NCI-H524 (cell line): Measurements from ENCODE around the gene STIM2.
"Not testable (repeated sequence)": the region's sequence is repeated elsewhere in the genome, so short reads cannot be mapped to it uniquely, and the experiment has no call there.

Experiments used
- DNase-seq, 2 experiments: peaks; one replicate each; lab custom pipeline; 2025; lab: John Stamatoyannopoulos, UW

STIM2 gene

DNA sequence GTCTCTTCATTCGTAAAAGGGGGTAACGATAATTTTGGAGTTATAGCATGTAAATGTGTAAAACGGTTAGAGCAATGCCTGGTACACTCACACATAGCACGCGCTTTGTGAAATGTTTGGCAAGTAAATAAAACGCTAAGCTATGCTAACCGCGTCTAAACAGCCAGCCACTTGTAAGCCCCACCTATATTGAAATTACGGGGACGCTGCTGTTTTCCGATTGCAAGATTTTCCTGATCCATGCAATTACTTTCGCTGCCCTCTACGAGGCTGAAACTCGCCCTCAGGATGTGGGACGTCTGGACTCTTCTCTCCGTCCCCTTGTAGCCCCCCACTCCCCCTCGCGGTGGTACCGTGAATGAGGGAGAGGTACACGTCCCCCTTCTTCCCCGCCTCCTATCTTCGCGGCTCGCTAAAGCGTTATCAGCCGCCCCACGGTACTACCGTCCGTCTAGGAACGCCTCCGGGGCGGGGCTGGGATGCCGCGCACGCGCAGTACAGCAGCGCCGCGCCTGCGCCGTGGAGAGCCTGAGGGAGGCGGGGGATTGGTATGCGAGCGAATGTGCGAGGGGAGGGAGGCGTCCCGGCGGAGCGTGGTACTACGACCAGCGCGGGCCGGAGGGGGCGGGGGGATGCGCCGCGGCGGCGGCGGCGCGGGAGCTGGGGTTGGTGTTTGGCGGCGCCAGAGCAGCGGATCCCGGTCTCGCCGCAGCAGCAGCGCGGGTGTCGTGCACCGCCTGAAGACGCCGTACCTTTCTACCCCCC lies at the start of gene STIM2:
TSS of gene STIM2 (plus strand) at position 685 of the 765 bp plus-strand sequence.
- DNase-seq, result peak; percentile 97 to 98

DNA sequence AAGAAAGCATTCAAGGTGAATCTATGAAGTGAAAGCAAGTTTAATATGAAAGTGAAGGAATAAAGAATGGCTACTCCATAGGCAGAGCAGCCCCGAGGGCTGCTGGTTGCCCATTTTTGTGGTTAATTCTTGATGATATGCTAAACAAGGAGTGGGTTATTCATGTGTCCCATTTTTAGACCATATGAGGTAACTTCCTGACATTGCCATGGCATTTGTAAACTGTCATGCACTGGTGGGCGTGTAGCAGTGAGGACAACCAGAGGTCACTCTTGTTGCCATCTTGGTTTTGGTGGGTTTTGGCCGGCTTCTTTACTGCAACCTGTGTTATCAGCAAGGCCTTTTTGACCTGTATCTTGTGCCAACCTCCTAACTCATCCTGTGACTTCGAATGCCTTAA lies 49.1 kb upstream of the STIM2 start:
- not testable (repeated sequence) for DNase-seq

GRCh38 chr4:26812049-26812714 lies 48.5 kb upstream of the STIM2 start:
- no peak for DNase-seq

DNA sequence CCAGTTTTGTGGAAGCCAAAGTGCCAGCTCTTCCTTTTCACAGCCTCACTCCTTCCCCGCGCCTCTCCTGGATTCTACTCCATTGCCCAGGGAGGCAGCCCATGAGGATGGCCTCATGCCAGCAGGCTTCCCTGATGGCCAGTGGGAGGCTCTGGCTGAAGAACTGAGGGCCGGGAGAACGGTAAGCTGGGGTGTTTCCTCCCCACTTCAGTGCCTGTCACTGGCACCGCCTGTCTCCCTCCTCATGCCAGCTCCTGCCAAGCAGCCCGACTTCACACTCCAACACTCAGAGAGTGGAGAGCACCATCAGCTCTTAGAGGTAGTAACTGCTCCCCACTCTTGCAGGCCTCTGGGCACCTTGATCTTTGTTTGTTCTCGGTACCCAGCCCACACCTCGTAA lies 46.9 kb upstream of the STIM2 start:
- no peak for DNase-seq

GRCh38 chr4:26815199-26815598 lies 45.4 kb upstream of the STIM2 start:
- no peak for DNase-seq

DNA sequence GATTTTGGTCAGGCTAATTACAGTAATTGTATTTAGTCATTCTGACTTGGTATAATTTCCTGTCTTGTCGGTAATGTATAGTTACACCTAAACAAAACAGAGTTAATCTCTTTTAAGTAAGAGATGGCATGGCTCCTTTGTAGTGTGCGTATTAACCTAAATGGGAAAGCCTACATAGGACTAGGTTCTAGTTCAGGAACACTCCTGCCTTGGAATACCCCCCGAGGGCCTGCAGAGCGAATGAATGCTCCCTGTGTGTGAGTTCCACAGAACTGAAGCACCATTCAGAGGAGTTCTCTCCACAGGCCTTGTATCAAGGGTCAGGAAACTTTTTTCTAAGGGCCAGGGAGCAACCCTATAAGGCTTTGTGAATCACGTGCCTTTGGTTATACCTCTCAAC lies 44.9 kb upstream of the STIM2 start:
- DNase-seq, result no peak

DNA sequence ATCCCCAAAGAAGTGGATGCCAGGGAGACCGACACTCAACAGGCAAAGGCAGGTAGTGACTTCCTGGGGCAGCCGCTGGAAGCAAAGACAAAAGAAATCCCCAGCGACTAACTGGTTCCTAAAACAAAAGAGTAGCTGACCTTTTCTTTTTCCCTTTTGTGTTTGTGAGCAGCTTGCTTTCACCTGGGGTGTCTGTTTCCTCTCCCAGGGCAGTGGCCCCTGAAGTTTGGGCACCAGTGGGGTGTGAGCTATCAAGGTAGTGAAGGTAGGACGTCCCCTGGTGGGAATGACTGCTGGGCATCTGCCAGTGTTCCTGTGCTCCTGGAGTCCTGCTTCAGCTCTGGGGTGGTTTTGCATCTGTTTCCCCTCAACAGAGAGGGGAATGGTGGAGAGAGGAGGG lies 41.6 kb upstream of the STIM2 start:
- DNase-seq, result no peak

DNA sequence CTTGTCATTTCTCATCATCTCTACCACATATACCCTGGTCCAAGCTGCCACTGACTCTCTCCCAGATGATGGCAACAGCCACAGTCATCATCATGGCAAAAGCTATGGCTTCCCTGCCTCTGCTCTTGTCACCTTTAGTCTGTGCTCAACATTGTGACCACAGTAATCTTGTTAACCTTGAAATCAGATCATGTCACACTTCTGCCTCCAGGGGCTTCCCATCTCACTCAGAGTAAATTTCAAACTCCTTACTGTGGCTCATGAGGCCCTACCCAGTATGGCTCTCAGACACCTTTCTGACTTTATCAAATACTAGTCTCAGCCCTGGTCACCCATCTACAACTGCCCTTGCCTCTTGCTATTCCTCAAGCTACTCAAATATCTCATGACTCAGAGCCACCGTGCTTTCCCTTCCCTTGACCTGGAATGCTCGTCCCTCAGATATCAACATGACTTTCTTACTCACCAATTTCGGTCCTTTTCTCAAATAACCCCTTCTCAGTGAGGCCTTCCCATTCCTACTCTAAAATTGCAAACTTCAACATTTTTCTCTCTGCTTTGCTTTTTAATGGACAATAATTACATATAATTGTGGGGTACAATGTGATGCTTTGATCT lies 41.1 kb upstream of the STIM2 start:
- no peak for DNase-seq

DNA sequence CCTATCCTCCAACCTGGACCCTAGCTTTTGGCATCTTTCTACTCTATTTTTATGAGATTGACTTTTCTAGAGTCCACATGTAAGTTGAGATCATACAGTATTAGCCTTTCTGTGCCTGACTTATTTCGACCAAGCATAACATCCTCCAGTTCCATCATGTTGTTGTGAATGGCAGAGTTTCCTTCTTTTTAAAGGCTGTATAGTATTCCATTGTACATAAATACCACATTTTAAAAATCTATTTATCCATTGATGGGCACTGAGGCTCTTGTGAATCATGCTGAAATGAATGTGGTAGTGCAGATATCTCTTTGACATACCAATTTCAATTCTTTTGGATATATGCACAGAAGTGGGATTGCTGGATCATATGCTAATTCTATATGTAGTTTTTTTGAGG lies 40.3 kb upstream of the STIM2 start:
- DNase-seq, result no peak

GRCh38 chr4:26821031-26821430 lies 39.6 kb upstream of the STIM2 start:
- no peak for DNase-seq

DNA sequence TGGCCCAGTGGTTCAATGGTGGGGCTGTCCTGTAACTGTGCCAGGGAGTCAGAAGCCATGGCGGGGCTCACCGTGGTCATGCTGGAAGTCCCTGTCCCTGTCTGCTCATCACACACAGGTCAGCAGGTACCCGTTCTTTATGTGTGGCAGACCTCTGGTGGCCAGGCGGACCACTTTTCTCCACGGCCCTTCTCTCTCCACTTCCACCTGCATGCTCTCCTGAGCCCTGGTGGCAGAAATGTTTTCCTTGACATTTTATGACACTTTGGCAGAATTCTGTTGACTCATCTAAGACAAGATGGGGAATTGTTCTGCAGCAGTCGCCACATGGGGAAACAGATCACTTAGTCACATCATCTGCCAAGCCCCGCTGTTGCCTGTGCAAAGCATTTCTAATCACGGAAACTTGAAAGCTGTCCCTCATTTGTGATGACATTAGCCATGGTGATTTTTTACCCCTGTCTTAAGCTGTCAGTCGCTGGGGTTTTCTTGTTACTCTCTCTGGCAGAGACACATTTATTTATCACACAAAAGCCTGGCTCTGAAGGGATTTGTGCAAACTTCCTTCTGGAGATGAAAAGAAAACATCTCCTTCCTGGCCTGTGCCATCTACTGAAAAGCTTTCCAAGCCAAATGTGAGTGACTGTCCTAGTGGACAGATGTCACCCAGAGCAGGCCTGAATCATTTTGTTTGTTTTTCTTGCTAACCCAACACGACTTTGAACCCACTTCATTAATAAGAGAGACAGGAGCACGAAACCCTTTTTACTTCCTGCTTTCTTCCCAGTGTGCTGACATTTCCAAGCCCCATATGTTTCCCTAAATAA lies 38.8 kb upstream of the STIM2 start:
- no peak for DNase-seq

DNA sequence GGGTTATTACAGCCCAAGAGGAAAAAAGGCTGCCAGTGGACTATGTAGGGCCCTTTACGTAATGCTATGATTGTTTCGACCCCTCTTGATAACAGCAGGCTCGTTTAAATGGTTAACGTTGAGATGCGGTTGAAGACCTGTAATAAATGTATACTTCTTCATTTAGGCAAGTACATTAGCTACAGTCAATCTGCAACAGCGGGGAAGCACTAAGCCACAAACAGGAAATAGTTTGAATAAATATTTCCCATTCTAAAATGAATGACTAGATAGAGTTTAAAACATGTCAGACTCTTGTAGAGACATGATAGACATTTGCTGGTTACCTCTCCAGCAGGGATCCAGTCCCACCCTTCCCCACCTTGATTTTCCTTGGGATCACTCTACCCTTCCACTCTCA lies 38.1 kb upstream of the STIM2 start:
- no peak for DNase-seq

GRCh38 chr4:26822974-26823373 lies 37.7 kb upstream of the STIM2 start:
- not testable (repeated sequence) for DNase-seq

DNA sequence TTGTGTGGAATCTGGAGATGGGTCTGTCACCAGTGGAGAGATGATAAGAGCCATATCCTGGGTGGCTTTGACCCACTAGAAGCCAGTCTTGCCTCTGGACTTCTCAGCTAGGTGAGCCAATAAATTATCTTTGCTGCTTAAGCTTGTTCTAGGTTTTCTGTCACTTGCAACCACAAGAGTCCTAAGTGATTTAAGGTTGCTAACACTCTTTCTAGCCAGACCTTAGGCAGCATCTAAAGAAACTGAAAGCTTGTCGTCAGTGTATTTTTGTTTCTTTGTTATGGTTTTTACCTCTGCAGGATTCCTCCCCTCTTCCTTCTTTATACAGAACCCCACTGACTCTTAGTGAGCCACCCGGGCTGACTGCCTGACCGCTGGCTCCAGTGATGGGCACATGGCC lies 37.1 kb upstream of the STIM2 start:
- no peak for DNase-seq

GRCh38 chr4:26824667-26825066 lies 36.0 kb upstream of the STIM2 start:
- DNase-seq, result no peak

DNA sequence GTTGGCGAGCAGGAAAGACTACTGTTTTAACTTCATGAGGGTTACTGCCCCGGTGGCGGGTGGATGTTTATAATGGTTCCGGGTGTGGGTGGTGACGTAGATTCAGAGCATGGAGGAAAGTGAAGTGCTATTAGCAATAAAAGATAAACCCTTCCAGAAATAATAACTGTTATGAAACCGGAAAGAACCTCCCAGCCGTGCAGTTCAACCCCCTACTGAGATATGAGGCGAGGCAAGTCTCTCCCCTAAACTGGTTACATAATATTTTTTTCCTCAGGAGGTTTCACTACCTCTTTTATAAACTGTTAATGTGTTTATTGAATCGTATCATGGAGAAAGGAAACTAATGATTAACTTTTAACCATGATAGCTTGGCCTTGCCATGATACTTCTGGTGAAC lies 33.9 kb upstream of the STIM2 start:
- DNase-seq, result no peak

DNA sequence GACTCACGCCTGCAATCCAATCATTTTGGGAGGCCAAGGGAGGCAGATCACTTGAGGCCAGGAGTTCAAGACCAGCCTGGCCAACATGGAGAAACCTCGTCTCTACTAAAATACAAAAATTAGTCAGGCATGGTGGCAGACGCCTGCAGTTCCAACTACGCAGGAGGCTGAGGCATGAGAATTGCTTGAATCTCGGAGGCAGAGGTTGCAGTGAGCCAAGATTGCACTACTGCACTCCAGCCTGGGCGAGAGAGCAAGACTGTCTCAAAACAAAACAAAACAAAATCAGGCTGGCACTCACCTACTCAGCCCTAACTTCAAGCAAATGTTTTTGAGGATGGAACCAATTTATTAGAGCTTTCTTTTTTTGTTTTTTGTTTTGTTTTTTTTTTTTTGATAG lies 33.3 kb upstream of the STIM2 start:
- DNase-seq, result not testable (repeated sequence)

DNA sequence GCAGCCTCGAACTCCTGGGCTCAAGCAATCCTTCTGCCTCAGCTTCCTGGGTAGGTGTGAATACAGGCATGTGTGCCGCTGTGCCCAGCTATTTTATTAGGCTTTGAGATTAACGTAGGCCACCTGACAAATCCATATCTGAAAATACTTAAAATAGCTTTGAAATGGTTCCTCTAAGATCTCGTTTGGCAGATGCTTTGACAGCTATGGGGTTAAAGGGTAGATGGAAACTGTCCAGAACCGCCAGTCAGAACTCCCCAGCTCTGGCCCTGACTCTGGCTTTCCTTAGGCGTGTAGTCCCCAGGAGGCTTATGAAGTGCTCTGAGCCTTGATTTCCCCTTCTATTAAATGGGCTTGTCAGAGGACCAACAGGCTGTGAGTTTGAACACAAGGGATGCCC lies 32.8 kb upstream of the STIM2 start:
- DNase-seq, result no peak

DNA sequence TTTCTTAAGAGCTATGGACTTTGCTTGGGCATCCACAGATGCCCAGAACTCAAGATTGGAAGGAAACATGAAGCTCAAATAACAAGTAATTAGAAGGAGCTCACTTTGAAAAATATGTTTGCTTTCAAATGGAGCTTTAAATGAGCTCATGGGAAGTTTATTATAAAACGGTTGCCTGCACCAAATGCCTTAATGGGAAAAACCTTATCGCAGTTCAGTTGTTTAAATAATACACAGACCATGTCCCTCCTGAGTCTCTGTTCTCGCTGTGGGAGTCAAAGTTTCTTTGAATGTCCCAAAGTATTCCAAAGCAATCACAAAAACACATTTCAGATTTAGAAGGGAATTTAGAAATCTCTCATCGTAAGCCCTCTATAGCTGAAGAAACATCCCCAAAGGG lies 31.6 kb upstream of the STIM2 start:
- DNase-seq, result no peak

- DNase-seq, result no peak
These were observed 30.6 kb upstream of the STIM2 start for GRCh38 chr4:26830033-26830432.

DNA sequence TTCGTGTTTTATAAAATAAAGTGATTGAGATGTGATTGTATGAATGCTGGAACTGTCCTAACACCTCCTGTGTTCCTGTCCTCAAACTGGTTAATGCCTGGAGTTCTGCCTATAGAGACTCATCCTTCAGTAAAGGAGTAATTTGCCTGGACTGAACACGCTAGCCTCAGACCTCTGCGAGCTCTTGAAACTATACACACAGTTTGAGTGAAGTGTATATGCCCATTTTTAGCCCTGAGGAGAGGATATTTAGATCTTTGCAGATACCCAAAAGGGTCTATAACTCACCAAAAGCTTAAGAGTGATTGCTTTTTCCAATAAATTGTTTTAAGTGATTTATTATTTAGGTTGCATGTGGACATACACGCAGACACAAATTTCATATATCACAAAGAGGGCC lies 29.9 kb upstream of the STIM2 start:
- DNase-seq, result no peak

DNA sequence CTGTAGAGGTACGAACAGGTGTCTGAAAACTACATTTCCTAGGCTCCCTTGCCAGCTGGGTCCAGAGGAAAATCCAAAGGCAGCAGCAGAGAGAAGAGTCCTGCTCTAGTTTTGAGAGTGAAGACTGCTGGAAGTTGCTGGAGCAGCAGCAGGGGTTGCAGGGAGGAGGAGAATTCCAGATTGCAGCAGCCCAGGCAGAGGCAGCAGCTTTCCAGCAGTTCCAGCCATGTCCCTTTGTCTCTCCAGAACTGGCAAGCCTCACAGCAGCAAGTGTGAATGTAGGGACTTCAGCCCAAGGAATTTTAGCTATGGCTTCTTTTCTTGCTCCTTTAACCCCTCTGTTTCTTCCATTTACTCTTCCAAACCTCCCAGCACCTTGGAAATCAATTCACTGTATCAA lies 24.1 kb upstream of the STIM2 start:
- no peak for DNase-seq
